Panc1 (cell line): ENCODE data around the gene SENP5. TPM values are rescaled to one million over a fixed set of nuclear protein-coding genes. Genes with fewer than 3 reads are reported as not detected.

ENCODE experiments used
- ATAC-seq: fragments of 200-7000 bp; cut with Tn5 transposase; 2 replicates; pipeline ENCODE4 v1.9.1; 2020; ENCODE audit warnings: mild to moderate bottlenecking, moderate library complexity
- BruUV-seq: library from RNA; stranded (reverse); fragments of 400-500 nt; replicated peaks from 2 replicates; lab custom pipeline; 2021; lab: Mats Ljungman, UMichigan
- CTCF ChIA-PET: fragments of 300-600 bp; sonication (Branson Sonifier 250); formaldehyde crosslinking; loops from one replicate; lab custom pipeline; 2022; ENCODE audit warnings: antibody characterized with exemption; lab: Charles Lee
- POLR2A ChIA-PET: fragments of 300-600 bp; sonication (Branson Sonifier 250); formaldehyde crosslinking; loops from one replicate; lab custom pipeline; 2022; ENCODE audit warnings: antibody characterized with exemption; lab: Charles Lee
- DNase-seq: peaks from one replicate; pipeline ENCODE4 v3.0.0-alpha.2; 2010; ENCODE audit warnings: low read depth, low spot score
- H3K27ac ChIP-seq: 2 replicates; pipeline ENCODE4 v1.5.1; 2011; ENCODE audit warnings: mild to moderate bottlenecking, low read length, inconsistent platforms
- H3K27me3 ChIP-seq: fragments of 200-500 bp; sonication (Bioruptor generic); 2 replicates; pipeline ENCODE4 v1.6.0; 2014; ENCODE audit warnings: low read length, inconsistent platforms; ENCODE audit not compliant: control insufficient read depth, insufficient read depth
- H3K36me3 ChIP-seq: fragments of 200-500 bp; sonication (Bioruptor generic); 2 replicates; pipeline ENCODE4 v1.5.1; 2014; ENCODE audit warnings: inconsistent platforms, mild to moderate bottlenecking, low read length, moderate library complexity; ENCODE audit not compliant: control insufficient read depth, insufficient read depth
- H3K4me1 ChIP-seq: 2 replicates; pipeline ENCODE4 v1.5.1; 2011; ENCODE audit warnings: inconsistent platforms, mild to moderate bottlenecking, low read length, moderate library complexity; ENCODE audit not compliant: control insufficient read depth, insufficient read depth
- H3K4me3 ChIP-seq, 2 experiments: 2 replicates each; pipeline ENCODE4 v1.5.1; 2011 to 2012; ENCODE audit warnings: low read depth in 2 of 2, low read length in 2 of 2, mild to moderate bottlenecking in 2 of 2, inconsistent platforms in 1 of 2, moderate library complexity in 1 of 2
- H3K9me3 ChIP-seq: fragments of 200-500 bp; sonication (Bioruptor generic); 2 replicates; pipeline ENCODE4 v1.5.1; 2014; ENCODE audit warnings: low read depth, mild to moderate bottlenecking, inconsistent platforms, low read length, moderate library complexity; ENCODE audit not compliant: control insufficient read depth, insufficient read depth
- POLR2AphosphoS5 ChIP-seq: IDR thresholded peaks from 2 replicates; pipeline ENCODE4 v1.6.1; 2012; ENCODE audit warnings: mild to moderate bottlenecking, low read depth, low read length, moderate library complexity
- SIN3A ChIP-seq: IDR thresholded peaks from 2 replicates; pipeline ENCODE4 v1.6.1; 2012; ENCODE audit warnings: low read depth, mild to moderate bottlenecking, low read length, moderate library complexity, borderline replicate concordance; ENCODE audit not compliant: insufficient read depth
- TCF7L2 ChIP-seq: IDR thresholded peaks from 2 replicates; pipeline ENCODE4 v1.6.1; 2011; ENCODE audit warnings: mild to moderate bottlenecking, low read depth, low read length, inconsistent platforms
- in situ Hi-C: cut with HindIII; loops from 2 replicates; pipeline ENCODE4 v1.10.0; 2016; ENCODE audit warnings: low sequenced_read_pairs, low pct_unique_long_range_greater_than_20kb
- intact Hi-C: fragments of 100-400 bp; cut with micrococcal nuclease; formaldehyde crosslinking; loops from one replicate; pipeline ENCODE4 v1.10.0; 2022; ENCODE audit not compliant: unreplicated experiment
- total RNA-seq: library from RNA; stranded (reverse); gene quantifications from one replicate; pipeline ENCODE4 v1.2.1, GENCODE V29; 2021; ENCODE audit not compliant: unreplicated experiment
- TF ChIP-seq, protein P1 (sequence below), 2 experiments: IDR thresholded peaks; 2 replicates each; pipeline ENCODE4 v1.6.1; 2011 to 2012; ENCODE audit warnings: low read depth in 2 of 2, control low read depth in 1 of 2, low read length in 1 of 2, mild to moderate bottlenecking in 1 of 2, moderate library complexity in 1 of 2; ENCODE audit not compliant: insufficient read depth in 1 of 2
- TF ChIP-seq, protein P2 (sequence below): fragments of 450-650 bp; IDR thresholded peaks from 2 replicates; pipeline ENCODE4 v1.5.1; 2017; ENCODE audit warnings: mild to moderate bottlenecking

SENP5 gene
- total RNA-seq, 1 experiment from 2014 or later, result 40.0 TPM

DNA sequence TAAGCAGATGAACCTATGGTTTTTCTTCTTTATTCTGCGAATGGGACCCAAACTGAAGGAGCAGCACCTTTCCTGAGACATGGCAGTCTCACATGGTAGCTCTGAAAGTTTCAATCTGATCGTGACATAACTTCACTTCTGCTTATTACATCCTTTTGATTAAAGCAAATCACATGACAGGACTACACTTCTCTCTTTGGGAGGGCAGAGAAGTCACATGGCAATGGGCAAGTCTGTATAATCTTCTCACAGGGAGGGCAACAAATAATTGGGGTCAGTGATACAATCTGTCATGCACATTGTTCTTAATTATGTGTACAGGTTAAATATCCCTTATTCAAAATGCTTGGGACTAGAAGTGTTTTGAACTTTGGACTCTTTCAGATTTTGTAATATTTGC is 53.0 kb downstream of the SENP5 start:
- H3K4me1 ChIP-seq, result no peaks in the 10 kb centered on the region
- POLR2A ChIA-PET, result no interaction called here
- H3K4me3 ChIP-seq, result no peak overlapping the region
- peaks cover 8% of the 10 kb centered on the region for H3K36me3 ChIP-seq
- TF ChIP-seq, protein P1, sequence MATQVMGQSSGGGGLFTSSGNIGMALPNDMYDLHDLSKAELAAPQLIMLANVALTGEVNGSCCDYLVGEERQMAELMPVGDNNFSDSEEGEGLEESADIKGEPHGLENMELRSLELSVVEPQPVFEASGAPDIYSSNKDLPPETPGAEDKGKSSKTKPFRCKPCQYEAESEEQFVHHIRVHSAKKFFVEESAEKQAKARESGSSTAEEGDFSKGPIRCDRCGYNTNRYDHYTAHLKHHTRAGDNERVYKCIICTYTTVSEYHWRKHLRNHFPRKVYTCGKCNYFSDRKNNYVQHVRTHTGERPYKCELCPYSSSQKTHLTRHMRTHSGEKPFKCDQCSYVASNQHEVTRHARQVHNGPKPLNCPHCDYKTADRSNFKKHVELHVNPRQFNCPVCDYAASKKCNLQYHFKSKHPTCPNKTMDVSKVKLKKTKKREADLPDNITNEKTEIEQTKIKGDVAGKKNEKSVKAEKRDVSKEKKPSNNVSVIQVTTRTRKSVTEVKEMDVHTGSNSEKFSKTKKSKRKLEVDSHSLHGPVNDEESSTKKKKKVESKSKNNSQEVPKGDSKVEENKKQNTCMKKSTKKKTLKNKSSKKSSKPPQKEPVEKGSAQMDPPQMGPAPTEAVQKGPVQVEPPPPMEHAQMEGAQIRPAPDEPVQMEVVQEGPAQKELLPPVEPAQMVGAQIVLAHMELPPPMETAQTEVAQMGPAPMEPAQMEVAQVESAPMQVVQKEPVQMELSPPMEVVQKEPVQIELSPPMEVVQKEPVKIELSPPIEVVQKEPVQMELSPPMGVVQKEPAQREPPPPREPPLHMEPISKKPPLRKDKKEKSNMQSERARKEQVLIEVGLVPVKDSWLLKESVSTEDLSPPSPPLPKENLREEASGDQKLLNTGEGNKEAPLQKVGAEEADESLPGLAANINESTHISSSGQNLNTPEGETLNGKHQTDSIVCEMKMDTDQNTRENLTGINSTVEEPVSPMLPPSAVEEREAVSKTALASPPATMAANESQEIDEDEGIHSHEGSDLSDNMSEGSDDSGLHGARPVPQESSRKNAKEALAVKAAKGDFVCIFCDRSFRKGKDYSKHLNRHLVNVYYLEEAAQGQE (IDR thresholded peaks at IDR 0.05; ENCODE audit: insufficient read depth in 1 of 2, low read depth in 2 of 2, low read length in 1 of 2), result no peak
- TF ChIP-seq, protein P2, sequence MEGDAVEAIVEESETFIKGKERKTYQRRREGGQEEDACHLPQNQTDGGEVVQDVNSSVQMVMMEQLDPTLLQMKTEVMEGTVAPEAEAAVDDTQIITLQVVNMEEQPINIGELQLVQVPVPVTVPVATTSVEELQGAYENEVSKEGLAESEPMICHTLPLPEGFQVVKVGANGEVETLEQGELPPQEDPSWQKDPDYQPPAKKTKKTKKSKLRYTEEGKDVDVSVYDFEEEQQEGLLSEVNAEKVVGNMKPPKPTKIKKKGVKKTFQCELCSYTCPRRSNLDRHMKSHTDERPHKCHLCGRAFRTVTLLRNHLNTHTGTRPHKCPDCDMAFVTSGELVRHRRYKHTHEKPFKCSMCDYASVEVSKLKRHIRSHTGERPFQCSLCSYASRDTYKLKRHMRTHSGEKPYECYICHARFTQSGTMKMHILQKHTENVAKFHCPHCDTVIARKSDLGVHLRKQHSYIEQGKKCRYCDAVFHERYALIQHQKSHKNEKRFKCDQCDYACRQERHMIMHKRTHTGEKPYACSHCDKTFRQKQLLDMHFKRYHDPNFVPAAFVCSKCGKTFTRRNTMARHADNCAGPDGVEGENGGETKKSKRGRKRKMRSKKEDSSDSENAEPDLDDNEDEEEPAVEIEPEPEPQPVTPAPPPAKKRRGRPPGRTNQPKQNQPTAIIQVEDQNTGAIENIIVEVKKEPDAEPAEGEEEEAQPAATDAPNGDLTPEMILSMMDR, result no peak
- intact Hi-C loops, result no loop called here
- ATAC-seq (no peak), DNase-seq (no peak)
- in situ Hi-C loops, result no loop called here
- H3K9me3 ChIP-seq, result no peaks in the 10 kb centered on the region
- no peak overlapping the region for H3K27ac ChIP-seq
- H3K27me3 ChIP-seq, result no peaks in the 10 kb centered on the region
- CTCF ChIA-PET, result no interaction called here
- BruUV-seq, result no TSS peak

DNA sequence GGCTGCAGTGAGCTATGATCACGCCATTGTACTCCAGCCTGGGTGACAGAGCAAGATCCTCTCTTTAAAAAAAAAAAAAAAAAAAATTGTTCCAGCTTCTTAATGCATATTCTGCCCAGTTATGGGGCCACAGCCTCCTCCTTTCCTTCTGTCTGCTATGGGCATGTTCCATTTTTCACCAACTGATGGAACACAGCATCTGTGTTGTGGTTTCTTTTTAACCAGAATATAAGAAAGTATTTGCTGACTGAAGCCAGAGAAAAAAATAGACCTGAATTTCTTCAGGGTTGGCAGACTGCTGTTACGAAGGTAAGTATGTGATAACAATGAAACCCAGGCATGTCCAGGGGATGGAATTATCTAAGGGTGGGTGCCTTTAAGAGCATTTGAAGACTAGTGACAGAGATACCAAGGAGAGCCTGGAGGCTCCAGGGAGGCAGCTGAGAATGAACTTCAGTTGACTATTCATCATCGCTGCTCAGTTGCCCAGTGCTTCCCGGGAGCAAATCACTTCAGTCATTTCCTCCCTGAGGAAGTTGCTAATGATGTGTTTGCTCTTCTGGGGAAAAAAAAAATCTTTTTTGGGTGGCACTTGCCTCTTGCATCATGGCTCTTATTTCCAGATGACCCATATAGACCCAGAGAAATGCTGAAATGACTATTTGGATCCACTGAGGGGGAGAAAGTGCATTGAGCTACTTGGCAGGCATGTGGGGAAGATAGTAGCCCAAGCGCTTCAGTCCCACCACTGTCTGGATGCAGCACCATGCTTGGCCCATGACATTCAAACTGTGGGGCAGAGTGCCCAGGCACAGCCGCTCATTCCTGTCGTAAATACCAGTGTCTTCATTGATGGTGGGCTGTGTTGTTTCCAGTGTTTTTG is 60.1 kb downstream of the SENP5 start:
- intact Hi-C loops, result no loop called here
- H3K36me3 ChIP-seq, result peaks cover 16% of the 10 kb centered on the region
- no TSS peak for BruUV-seq

More for the DNA sequence above, 60.1 kb downstream of the SENP5 start:
- H3K4me3 ChIP-seq, result no peak overlapping the region
- no peaks in the 10 kb centered on the region for H3K4me1 ChIP-seq
- H3K27ac ChIP-seq, result no peak overlapping the region
- CTCF ChIA-PET, result no interaction called here
- H3K9me3 ChIP-seq, result no peaks in the 10 kb centered on the region
- ATAC-seq, result no peak
- DNase-seq, result no peak
- no peaks in the 10 kb centered on the region for H3K27me3 ChIP-seq
- POLR2A ChIA-PET, result no interaction called here
- TF ChIP-seq, protein P2, result no peak
- TF ChIP-seq SIN3A (no peak), POLR2AphosphoS5 (no peak), TCF7L2 (no peak)
- TF ChIP-seq, protein P1 (IDR thresholded peaks at IDR 0.05; ENCODE audit: insufficient read depth in 1 of 2, low read depth in 2 of 2, low read length in 1 of 2), result no peak
- in situ Hi-C loops, result no loop called here
